HG03135 (cell line): ENCODE data around the gene ARHGEF28.
A peak's percentile ranks its signal among the peaks of the same experiment; 100 is the strongest.

ENCODE experiments used
- ATAC-seq: cut with Tn5 transposase; IDR thresholded peaks from one replicate; pipeline ENCODE4 v1.9.1; 2021; ENCODE audit warnings: mild to moderate bottlenecking, moderate library complexity; ENCODE audit not compliant: unreplicated experiment

Gene ARHGEF28

DNA sequence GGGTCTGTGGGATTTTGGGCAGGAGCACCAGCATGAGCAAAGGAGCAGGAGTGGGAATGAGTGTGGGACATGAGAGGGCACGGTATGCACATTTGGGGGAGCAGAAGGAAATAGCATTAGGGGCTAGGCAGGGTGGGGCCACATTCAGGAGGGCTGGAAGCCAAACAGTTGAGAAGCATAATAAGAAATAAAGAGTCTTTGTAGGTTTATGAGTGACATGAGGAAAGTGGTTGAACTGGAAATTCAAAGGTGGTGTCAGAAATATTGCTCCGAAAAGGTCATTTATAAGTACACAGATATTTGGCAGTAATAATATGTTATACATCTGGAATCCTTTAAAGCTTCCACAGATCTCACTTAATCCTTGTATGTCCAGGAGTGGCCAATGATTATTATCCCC lies 26.4 kb downstream of the ARHGEF28 start:
- ATAC-seq: no peak

DNA sequence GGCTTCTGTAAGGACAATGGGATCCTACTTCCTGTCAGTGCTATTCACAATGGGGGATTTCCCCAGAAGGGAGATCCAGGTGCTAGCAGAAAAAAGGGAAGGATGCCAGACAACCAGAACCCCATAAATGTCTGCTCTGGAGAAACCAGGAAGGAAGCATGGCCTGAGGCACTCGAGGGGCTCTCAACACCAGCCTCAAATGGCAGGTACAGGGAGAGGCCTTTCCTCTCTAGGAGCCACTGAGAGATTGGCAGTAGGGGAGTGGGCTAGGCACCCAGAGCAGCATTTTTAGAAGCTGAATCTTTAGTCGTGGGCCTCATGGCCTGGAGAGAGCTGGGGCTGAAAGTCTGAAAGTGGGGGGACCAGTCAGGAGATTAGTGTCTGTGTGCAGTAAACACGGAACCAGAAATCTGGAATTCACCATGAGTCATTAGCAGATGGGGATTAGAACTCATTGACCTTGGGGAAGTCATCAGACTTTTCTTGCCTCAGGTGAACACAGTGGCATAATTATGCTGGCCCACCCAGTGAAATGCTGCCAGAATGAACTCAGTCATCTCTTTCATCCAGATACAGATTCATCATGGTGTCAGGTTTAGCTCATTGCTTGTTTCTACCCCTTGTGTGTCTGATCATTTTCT lies 28.3 kb downstream of the ARHGEF28 start:
- no peak for ATAC-seq

DNA sequence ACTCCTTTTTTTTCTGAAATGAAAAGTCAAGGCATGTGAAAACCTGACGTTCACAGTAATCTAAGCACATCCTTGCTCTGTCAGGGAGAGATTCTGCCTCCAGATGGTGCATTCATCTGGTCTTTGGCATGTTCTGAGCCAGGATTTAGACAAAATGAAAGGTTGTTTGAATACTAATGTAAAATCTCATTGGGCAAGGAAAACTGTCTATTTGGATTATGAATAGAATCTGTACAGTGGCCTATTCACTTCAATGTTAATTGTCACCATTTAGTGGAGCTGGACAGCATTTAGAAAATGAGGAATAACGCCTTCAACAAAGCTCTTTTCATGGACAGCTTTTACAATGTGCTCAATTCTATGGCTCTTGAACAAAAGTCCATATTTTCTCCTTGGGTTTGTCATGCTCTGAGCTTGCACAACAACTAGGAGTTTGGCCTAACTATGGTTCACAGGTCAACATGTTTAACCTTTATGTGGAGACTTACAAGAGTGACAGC lies 28.9 kb downstream of the ARHGEF28 start:
- no peak for ATAC-seq

DNA sequence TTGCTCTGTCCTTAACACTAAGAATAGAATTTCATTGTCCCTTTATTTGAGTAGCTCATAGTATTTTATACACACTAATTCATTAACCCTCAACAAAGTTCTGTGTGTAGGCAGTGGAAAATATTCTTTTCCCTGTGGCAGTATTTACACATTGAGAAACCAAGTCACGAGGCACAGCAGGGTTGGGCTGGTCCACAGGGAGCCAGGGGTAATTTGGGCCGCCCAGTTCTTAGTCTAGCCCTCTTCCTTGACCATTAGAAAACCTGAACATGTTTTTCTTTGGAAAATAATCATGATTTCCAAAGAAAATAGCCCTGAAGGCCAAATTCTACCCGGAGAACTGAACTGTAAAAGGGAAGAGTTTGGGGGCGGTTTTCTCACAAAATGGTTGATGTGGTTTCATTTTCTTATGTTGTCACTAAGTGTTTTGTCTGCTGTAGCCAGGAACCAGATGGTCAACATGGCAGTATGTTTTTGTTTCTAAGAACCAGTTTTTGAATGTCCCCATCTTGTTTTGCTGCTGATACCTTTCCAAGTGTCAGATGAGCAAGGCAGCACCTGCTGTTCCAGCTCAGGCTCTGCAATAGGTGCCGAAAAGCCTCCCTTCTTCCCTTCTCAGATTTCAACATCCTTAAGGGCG lies 29.6 kb downstream of the ARHGEF28 start:
- no peak for ATAC-seq

DNA sequence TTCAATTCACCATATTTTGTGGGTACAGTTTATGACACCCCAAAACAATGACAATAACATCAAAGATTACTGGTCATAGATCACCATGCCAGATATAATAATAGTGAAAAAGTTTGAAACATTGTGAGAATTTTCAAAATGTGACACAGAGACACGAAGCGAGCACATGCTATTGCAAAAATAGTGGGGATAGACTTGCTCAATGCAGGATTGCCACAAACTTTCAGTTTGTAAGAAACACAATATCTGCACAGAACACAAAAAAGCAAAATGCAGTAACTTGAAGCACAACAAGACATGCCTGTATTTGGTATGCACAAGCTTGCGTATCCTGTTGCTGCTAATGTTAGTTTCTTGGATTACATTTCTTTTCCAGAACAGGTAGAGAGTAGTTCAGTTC lies 35.8 kb downstream of the ARHGEF28 start:
- no peak for ATAC-seq

DNA sequence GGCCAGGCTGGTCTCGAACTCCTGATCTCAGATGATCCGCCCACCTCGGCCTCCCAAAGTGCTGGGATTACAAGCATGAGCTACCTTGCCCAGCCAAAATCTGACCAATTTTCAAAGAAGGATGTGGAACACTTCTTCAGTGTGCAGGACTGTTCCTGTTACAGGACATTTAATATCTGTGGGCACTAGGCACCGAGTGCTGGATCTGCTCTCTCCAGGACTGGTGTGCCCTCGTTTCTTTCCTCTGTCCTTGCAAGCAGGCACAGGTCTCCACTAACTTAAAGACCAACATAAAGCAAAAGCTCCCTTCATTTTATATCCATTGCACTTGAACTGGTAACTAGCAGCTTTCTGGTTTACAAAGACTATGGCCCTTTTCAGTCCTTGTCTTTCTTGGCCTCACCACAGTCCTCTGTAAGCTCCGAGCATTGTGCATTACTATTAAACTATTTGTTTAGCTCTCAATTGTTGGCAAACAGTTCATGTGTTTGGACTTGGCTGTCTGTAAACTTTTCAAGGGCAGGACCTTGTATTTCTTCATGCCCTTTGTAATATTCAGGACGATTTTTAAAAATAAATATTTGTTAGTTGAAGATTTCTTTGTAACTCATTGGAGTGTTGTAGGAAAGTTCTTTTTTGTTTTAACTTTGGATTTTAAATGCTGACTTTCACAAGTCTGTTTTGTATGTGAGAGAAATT lies 37.3 kb downstream of the ARHGEF28 start:
- no peak for ATAC-seq

DNA sequence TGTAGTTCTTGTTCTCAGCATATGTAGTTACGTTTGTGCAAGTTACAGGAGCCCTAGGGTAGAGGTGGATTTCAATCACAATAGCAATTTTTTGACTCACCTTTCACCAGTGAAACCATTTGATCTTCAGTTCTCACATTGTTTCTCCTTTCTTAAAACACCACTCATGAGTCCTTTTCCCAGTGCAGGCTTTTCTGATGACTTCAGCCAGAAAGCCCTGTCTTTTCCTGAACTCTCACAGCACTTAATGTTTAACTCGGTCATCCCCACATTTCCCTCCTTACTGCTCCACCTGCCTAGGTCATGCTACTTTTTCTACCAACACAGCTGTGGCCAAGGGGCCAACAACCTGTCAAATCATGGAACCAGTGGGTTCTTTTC lies 37.9 kb downstream of the ARHGEF28 start:
- ATAC-seq: no peak

DNA sequence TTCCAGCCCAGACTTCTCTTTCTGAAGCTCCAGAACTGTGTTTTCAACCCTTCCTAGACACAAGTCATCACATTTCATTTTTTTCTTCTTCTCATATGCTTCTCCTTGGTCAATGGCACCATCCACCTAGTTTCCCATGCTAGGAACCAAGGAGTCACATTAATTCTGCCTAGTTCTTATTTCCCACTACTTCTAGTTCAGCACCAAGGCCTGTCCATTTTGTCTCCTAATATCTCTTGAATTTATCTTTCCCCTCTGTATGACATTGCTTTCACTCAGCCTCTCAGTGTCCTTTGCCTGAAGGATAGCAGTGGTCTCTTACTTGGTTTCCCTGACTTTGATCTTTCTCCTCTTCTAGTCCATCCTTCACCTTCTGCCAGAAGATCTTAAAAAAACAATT lies 38.8 kb downstream of the ARHGEF28 start:
- ATAC-seq: no peak

DNA sequence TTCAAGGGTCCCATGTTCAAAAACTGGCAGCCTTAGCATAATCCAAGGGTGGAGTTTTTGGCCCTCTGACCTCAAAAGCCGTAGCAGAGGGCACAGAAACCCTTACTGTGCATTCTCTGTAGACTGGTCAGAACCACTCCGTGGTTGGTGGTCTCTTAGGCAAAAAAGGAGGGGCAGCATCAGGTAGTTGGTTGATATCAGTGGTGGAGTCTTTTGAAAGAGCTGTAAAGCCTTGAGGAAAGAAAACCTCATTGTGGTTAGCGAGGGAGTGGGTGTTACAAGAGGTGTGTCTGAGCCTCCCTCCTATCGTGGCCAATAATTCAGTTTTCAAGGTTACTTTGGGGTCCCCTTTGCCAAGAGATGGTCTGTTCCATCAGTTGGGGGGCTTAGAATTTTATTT lies 40.9 kb downstream of the ARHGEF28 start:
- ATAC-seq: no peak

DNA sequence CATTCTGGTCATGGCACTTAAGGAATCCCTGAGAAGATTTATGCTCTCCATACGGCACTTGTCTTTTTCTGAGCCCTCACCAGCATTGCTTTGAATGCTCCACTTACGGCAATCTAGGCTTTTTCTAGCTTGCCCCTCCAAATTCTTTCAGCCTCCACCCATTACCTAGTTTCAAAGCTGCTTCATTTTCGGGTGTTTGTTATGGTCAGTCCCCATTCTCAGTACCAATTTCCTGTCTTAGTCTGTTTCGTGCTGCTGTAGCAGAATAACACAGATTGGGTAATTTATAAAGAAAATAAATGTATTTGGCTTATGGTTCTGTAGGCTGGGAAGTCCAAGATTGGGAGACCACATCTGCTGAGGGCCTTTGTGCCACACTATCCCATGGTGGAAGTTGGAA lies 42.0 kb downstream of the ARHGEF28 start:
- no peak for ATAC-seq

DNA sequence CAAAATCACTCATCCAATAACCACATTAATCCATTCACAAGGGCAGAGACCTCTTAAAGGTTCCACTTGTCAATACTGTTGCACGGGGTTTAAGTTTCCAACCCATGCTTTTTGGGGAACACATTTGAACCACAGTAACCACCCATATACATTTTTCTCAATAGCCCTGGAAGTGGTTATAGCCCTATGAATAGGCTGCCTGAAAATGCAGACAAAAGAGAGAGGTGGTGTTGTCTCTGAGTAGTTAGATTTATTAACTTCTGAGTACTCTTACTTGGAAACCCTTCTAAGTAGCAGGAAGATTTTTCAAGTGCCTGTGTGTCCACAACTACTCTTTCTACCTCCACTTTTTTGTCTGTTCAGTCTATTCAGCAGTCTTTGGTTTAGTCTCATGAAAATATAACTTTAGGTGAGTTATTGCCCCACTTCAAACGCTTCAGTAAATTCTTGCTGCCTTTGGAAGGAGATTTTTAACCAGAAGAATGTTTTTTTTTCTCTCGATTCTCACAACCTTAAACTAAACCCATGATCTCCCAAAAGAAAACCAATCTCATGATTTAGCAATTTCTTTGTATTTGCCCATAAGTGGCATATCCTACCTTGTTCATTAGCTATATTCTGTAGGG lies 42.6 kb downstream of the ARHGEF28 start:
- ATAC-seq: no peak

DNA sequence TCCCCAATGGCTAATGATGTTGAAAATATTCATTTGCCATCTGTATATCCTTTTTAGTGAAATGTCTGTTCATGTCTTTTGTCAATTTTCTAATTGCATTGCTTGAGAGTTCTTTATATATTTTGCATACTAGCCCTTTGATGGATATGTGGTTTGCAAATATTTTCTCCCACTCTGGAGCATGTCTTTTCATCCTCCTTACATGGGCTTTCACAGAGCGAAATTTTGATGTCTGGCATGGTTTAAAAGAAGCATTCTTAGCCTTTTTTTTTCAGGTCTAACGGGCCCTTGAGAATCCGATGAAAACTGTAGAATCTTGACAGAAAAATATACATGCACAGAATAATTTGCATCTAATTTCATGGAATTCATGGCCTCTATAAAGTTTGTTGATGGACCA lies 44.7 kb downstream of the ARHGEF28 start:
- ATAC-seq: no peak

DNA sequence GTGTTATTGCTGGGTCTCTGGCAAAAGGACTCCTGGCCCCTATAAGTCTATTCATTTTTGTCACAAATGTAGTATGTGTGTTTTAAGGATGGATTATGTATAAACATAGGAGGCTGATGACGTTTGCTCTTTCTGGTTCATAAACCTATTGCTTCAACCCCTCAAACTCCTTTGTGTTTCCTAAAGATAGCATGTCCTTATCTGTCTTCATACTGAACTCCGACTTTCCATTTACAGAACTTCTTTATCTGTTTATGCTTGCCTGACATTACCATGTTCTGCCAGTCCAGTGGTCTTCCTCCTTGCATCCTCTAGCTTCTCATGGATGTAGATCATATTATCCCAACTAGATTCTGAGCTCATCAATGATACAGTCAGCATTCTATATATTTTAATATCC lies 46.1 kb downstream of the ARHGEF28 start:
- ATAC-seq: no peak

DNA sequence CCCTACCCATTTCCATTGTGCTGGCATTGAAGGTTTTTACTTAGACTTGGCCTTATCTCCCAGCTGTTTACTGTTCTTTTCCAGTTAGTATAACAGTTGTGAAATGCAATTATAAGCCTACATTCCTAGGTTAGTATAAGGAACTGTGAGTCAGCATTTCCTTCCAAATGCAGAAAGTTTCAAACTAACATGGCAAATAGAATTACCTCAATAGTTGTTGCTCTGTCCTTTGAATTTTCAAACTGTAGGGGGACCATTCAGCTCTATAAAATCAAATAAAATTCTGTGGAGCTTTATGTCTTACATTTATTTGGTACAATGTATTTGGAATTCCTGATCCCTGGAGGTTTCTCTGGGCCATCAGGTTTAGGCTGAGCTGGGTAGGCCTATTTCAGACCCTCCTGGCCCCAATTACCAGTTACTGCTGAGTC lies 47.2 kb downstream of the ARHGEF28 start:
- ATAC-seq: no peak

DNA sequence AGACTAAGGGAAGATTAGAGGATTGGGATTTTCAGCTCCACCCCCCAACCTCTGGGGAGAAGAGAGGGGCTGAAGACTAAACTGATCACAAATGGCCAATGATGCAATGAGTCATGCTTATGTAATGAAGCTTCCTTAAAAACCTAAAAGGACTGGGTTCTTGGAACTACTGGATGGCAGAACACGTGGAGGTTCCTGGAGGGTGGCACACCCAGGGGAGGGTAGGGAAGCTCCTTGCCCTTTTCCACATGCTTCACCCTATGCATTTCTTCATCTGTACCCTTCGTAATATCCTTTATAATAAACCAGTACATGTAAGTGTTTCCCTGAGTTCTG lies 48.6 kb downstream of the ARHGEF28 start:
- ATAC-seq: no peak

DNA sequence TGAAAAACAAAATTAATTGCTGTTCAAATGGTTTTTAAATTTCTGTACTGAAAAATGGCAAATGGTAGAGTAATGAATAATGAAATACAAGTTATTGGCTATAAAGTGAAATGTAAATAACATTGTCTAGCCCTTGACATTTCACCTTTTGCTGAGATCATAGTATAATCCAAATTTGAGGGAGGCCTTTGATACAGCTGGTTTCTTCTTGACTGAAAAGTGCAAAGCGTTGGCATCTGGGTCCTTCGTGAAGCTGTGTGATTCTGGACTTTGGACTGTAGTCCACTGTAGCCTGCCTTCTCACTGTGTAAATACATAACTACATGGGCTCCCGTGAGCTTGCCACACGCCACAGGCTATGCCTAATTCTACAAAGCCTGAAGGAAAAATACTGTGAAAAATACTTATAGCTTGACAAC lies 52.3 kb downstream of the ARHGEF28 start:
- ATAC-seq: no peak

DNA sequence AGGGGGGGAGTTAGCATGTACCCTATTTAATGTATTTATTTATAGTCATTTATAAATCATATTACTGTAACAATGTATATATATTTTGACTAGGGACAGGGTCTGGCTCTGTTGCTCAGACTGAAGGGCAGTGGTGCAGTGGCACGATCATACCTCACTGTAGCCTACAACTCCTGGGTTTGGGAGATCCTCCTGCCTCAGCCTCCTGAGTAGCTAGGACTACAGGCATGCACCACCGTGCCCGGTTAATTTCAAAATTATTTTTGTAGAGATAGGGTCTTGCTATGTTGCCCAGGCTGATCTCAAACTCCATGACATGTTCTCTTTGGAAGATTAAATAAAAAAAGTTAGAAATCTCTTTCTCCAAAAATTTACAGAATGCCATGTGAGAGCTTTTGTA lies 52.8 kb downstream of the ARHGEF28 start:
- ATAC-seq: no peak

DNA sequence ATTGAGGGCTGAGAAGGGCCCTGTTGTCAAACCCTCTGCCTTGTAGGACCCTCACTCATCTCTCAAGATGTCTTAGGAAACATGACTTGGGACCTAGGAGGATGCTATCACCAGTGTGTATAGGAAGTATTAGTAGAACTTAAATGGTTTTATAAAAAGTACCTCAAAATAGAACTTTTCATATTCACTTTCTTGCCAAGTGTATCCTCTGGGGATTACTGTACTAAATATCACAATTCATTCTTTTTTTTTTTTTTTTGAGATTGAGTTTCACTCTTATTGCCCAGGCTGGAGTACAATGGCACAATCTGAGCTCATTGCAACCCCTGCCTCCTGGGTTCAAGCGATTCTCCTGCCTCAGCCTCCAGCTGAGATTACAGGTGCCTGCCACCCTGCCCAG lies 56.2 kb downstream of the ARHGEF28 start:
- no peak for ATAC-seq

DNA sequence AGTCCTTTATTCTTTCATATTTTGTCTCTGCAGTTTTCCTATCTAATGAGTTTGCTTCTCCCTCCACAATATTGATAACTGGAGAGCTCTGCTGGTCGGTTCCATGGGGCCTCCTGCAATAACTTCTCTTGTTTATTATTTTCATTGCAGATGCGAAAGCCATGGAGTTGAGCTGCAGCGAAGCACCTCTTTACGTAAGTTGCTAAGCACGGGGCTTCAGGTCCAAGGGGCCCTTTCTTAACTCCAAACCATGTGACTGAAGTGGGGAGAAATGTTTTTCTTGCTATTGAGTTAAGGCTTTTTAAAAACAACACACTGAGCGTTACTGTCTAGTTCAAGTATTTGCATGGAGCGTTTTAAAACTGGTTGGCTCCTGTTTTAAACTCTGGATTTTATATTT lies 58.7 kb downstream of the ARHGEF28 start:
- ATAC-seq: no peak

DNA sequence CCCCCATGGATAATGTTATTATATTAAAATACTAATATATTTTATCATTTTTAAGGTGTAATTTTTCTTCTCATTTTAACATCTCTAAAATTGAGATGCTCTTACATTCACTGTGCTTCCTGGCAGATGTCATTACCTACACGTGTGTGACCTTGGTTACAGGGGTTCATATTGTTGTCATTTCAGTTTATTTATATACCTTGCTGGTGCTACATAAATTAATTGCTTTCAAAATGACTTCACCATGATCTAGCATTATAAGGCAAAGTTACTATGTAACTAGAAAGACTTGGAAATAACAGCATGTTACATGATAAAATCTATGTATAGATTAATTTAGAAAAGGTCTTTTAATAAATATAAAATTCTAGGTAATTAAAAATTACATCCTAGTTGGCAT lies 60.9 kb downstream of the ARHGEF28 start:
- peak; percentile 66 for ATAC-seq

DNA sequence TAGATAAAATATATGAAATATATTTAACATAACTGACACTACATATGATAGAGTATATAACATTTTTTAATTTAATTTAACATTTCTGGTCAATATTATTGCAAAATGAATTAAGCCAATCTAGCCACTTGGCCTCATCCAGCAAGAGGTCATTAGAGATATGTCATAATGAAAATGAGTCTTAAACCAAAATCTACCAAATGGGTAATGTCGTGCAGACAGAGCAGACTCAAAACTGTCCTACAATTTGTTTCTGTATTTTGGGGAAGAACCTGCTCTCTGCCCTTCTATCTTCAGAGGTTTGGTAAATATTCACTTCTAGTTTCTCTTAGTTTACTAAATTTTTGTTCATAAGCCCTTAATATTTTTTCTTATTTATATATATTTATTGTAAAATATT lies 61.4 kb downstream of the ARHGEF28 start:
- ATAC-seq: peak; percentile 82

DNA sequence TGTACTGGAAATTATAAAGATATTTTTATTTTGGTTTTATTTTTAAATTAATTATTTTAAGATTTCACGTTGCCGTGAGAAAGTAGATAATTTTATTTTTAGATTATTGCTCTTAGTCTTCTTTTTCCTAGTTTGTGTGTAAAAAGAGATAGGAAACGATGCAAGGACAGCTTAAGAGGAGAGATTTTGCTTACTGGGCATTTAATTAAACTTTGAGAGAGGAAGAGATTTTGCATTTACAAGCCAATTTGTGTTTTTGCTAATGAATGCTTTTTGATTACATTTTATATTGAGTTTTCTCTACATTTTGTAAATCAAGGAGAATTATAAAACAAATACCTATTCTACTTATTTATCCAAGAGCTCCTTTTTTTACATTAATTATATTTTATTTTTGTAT lies 64.0 kb downstream of the ARHGEF28 start:
- ATAC-seq: no peak
